Progenitor cell of endocrine pancreas (in vitro differentiated cells): ENCODE data around the gene CCDC188. TPM values are rescaled to one million over a fixed set of nuclear protein-coding genes. Genes with fewer than 3 reads are reported as not detected.

Source experiments
- DNase-seq: peaks from one replicate; pipeline ENCODE4 v3.0.0; 2021; ENCODE audit warnings: low spot score; ENCODE audit not compliant: unreplicated experiment
- H3K27ac Mint-ChIP-seq: 2 replicates; pipeline ENCODE4 v1.8.0; 2021; ENCODE audit warnings: mild to moderate bottlenecking, moderate library complexity, mixed read lengths
- H3K27me3 Mint-ChIP-seq: 2 replicates; pipeline ENCODE4 v1.8.0; 2021; ENCODE audit warnings: mixed read lengths
- H3K36me3 Mint-ChIP-seq: 2 replicates; pipeline ENCODE4 v1.8.0; 2022; ENCODE audit warnings: mixed read lengths; ENCODE audit not compliant: insufficient read depth
- H3K4me1 Mint-ChIP-seq: 2 replicates; pipeline ENCODE4 v1.8.0; 2021; ENCODE audit warnings: low read depth, mixed read lengths
- H3K4me3 Mint-ChIP-seq: 2 replicates; pipeline ENCODE4 v1.8.0; 2021; ENCODE audit warnings: low read depth, mild to moderate bottlenecking, moderate library complexity, mixed read lengths
- H3K9me3 Mint-ChIP-seq: 2 replicates; pipeline ENCODE4 v1.8.0; 2021; ENCODE audit warnings: low read depth, mixed read lengths
- CTCF ChIP-seq: fragments of 200-600 bp; sonication (generic); IDR thresholded peaks from one replicate; pipeline ENCODE4 v1.5.0; 2021; ENCODE audit warnings: antibody characterized with exemption, mild to moderate bottlenecking; ENCODE audit not compliant: unreplicated experiment
- total RNA-seq: library from RNA; stranded (reverse); gene quantifications from 2 replicates; pipeline ENCODE4 v1.2.1, GENCODE V29; 2021

Gene CCDC188
- total RNA-seq, 1 donor from 2014 or later = 3.3 TPM

DNA sequence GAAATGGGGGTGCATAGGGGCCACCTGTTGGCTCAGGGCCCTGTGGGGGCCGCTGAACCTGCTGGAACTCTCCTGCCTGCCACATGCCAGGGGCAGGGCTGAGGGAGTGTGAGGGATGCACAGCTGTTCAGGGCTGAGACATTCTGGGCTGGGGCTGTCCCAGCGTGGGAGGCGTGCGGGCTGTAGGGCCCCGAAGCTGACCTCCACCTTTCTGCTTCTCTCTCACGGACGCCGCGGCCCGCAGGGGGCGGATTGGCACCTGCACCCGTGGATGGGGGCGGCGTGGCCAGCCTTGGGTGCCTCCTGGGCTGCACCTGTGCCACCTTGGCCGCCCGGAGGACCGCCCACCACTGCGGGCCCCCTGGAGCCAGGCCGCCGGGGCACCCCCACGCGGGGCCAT, 4.1 kb downstream of the CCDC188 start:
- Mint-ChIP-seq H3K27ac (no peak overlapping the region), H3K27me3 (no peaks in the 10 kb centered on the region), H3K4me1 (no peaks in the 10 kb centered on the region), H3K4me3 (no peak overlapping the region), H3K36me3 (no peaks in the 10 kb centered on the region), H3K9me3 (no peaks in the 10 kb centered on the region)
- TF ChIP-seq CTCF = no peak
- no peak for DNase-seq

GRCh38 chr22:20145832-20146223, 5.0 kb downstream of the CCDC188 start:
- Mint-ChIP-seq H3K27ac (no peak overlapping the region), H3K4me1 (no peaks in the 10 kb centered on the region), H3K36me3 (no peaks in the 10 kb centered on the region), H3K4me3 (no peak overlapping the region), H3K9me3 (no peaks in the 10 kb centered on the region), H3K27me3 (no peaks in the 10 kb centered on the region)
- DNase-seq = no peak
- no peak for TF ChIP-seq CTCF

DNA sequence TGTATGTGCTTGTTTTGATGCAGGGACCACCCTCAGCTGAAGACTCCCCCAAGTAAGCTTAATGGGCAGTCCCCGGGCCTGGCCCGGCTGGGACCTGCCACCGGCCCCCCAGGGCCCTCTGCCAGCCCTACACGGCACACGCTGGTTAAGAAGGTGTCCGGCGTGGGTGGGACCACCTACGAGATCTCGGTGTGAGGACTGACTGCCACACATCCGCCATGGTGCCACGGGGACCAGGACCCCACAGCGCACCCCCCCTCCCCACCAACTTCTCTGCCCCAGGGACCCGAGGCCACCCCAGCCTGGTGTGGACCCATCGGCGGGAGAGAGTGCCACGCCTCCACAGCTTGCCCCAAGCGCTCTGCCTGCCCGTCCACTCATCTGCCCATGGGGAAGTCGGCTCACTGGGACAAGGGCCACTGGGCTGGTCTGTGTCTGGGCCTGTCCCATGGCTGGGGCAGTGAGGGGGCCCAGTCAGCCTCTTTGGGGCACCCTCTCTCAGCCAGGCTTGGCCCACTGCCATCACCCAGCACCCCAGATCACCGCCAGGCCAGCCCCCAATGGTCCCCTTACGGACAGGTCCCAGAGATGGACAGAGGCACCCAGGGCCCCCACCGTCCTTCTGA, 5.5 kb downstream of the CCDC188 start:
- Mint-ChIP-seq H3K36me3 (no peaks in the 10 kb centered on the region), H3K9me3 (no peaks in the 10 kb centered on the region), H3K27me3 (no peaks in the 10 kb centered on the region), H3K27ac (no peak overlapping the region), H3K4me1 (no peaks in the 10 kb centered on the region), H3K4me3 (no peak overlapping the region)
- TF ChIP-seq CTCF = no peak
- DNase-seq = no peak

GRCh38 chr22:20143883-20144665, 6.8 kb downstream of the CCDC188 start:
- Mint-ChIP-seq H3K4me3 (no peak overlapping the region), H3K36me3 (no peaks in the 10 kb centered on the region), H3K27ac (no peak overlapping the region), H3K27me3 (no peaks in the 10 kb centered on the region), H3K9me3 (no peaks in the 10 kb centered on the region), H3K4me1 (no peaks in the 10 kb centered on the region)
- no peak for DNase-seq
- TF ChIP-seq CTCF = no peak

DNA sequence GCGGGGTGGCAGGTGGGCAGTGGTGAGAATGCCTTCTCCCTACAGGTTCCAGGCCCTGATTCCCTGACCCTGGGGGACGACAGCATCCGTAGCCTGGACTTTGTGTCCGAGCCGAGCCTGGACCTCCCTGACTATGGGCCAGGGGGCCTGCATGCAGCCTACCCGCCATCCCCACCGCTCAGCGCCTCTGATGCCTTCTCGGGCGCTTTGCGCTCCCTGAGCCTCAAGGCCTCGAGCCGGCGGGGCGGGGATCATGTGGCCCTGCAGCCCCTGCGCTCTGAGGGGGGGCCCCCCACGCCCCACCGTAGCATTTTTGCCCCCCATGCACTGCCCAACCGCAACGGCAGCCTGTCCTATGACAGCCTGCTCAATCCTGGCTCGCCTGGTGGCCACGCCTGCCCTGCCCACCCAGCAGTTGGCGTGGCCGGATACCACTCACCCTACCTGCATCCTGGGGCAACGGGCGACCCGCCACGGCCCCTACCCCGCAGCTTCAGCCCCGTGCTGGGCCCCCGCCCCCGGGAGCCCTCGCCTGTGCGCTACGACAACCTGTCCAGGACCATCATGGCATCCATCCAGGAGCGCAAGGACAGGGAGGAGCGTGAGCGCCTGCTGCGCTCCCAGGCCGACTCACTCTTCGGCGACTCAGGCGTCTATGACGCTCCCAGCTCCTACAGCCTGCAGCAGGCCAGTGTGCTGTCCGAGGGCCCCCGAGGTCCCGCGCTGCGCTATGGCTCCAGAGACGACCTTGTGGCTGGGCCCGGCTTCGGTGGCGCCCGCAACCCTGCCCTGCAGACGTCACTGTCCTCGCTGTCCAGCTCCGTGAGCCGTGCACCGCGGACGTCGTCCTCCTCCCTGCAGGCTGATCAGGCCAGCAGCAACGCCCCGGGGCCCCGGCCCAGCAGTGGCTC, 7.9 kb downstream of the CCDC188 start:
- Mint-ChIP-seq H3K4me1 (no peaks in the 10 kb centered on the region), H3K27ac (no peak overlapping the region), H3K9me3 (no peaks in the 10 kb centered on the region), H3K4me3 (no peak overlapping the region), H3K27me3 (no peaks in the 10 kb centered on the region), H3K36me3 (no peaks in the 10 kb centered on the region)
- TF ChIP-seq CTCF = no peak
- DNase-seq = no peak
